ENCODE results near the gene RGS2.
A peak's percentile ranks its signal among the peaks of the same experiment; 100 is the strongest.

GRCh38 chr1:192808518-192809306 is at the start of gene RGS2:
- TF ChIP-seq POLR2AphosphoS5 (IDR thresholded peaks at IDR 0.05): peak; percentile 99 to 100
- TF ChIP-seq CTCF (IDR thresholded peaks at IDR 0.05): peak in 2 of 6 experiments; percentile 10 to 24
- TF ChIP-seq POLR2A (IDR thresholded peaks at IDR 0.05): peak; percentile 82 to 100 (median 96)
- peak in 1 of 4 donors; percentile 56 for TF ChIP-seq EP300 (IDR thresholded peaks at IDR 0.05)
